HepG2 (cell line): ENCODE results near the gene KIF3A. TPM values are rescaled to one million over a fixed set of nuclear protein-coding genes. Genes with fewer than 3 reads are reported as not detected.

Experiments used
- ERF ChIP-seq: IDR thresholded peaks from 2 replicates; pipeline ENCODE4 v1.6.1; 2018; ENCODE audit warnings: missing biosample characterization, missing genetic modification reagents
- ESRRA ChIP-seq: sonication (generic); formaldehyde crosslinking; IDR thresholded peaks from 2 replicates; pipeline ENCODE4 v1.5.1; 2020; ENCODE audit warnings: mild to moderate bottlenecking, low read depth, missing genetic modification reagents
- NFE2L1 ChIP-seq: sonication (generic); formaldehyde crosslinking; IDR thresholded peaks from 2 replicates; pipeline ENCODE4 v1.4.0; 2020; ENCODE audit warnings: missing genetic modification reagents, mild to moderate bottlenecking, borderline replicate concordance
- NFE2L2 ChIP-seq: fragments of 150-350 bp; IDR thresholded peaks from 2 replicates; pipeline ENCODE4 v1.6.1; 2014; ENCODE audit warnings: low read length
- NR2F1 ChIP-seq, 2 experiments: fragments of 450-650 bp in 1 of 2; formaldehyde crosslinking in 1 of 2; IDR thresholded peaks; 2 replicates each; pipeline versions ENCODE4 v1.5.0 to v1.6.1; 2016 to 2020; ENCODE audit warnings: mild to moderate bottlenecking in 1 of 2, missing compliant biosample characterization in 1 of 2, missing genetic modification reagents in 1 of 2, moderate library complexity in 1 of 2
- PPARG ChIP-seq: conservative IDR thresholded peaks from 2 replicates; pipeline ENCODE4 v1.6.1; 2016; ENCODE audit warnings: missing biosample characterization, missing genetic modification reagents
- RBFOX2 ChIP-seq: fragments of 200-400 bp; formaldehyde crosslinking; IDR thresholded peaks from 2 replicates; pipeline ENCODE4 v1.6.1; 2017; ENCODE audit warnings: low read depth, mild to moderate bottlenecking, low read length
- RXRB ChIP-seq: IDR thresholded peaks from 2 replicates; pipeline ENCODE4 v1.6.1; 2016; ENCODE audit warnings: borderline replicate concordance, missing genetic modification reagents, missing compliant biosample characterization
- SIN3B ChIP-seq: fragments of 150-350 bp; IDR thresholded peaks from 2 replicates; pipeline ENCODE4 v1.6.1; 2014; ENCODE audit warnings: low read length
- SIX1 ChIP-seq: sonication (generic); formaldehyde crosslinking; IDR thresholded peaks from 2 replicates; pipeline ENCODE4 v1.4.0; 2020; ENCODE audit warnings: missing genetic modification reagents, borderline replicate concordance
- ZNF235 ChIP-seq: sonication (generic); formaldehyde crosslinking; IDR thresholded peaks from 2 replicates; pipeline ENCODE4 v1.8.1; 2023; ENCODE audit warnings: mild to moderate bottlenecking, missing genetic modification reagents, borderline replicate concordance
- ZNF367 ChIP-seq: sonication (generic); formaldehyde crosslinking; IDR thresholded peaks from 2 replicates; pipeline ENCODE4 v1.4.0; 2020; ENCODE audit warnings: missing genetic modification reagents, borderline replicate concordance
- ZNF569 ChIP-seq: sonication (generic); formaldehyde crosslinking; IDR thresholded peaks from 2 replicates; pipeline ENCODE4 v1.5.0; 2020; ENCODE audit warnings: mild to moderate bottlenecking, missing genetic modification reagents, moderate library complexity, borderline replicate concordance
- polyA plus RNA-seq, 8 experiments: library from polyadenylated mRNA; depleted of rRNA in 3 of 8; stranded (reverse) in 7 of 8; unstranded in 1 of 8; fragments of >200 nt; fragmentation: Illumina TruSeq in 4 of 8; extraction: Trizol in 4 of 8; gene quantifications; 2 replicates each; pipeline versions ENCODE4 v1.2.1 to v1.2.3, GENCODE V29; 2011 to 2016; ENCODE audit warnings: low read depth in 4 of 8, missing spikeins in 1 of 8, mixed read lengths in 1 of 8; ENCODE audit not compliant: insufficient read depth in 1 of 8
- total RNA-seq, 5 experiments: library from RNA; depleted of rRNA; stranded (reverse); fragments of >200 nt; fragmentation: Illumina TruSeq; extraction: Trizol; gene quantifications; 2 replicates each; pipeline ENCODE4 v1.2.3, GENCODE V29; 2016; ENCODE audit warnings: low read depth in 1 of 5
- TF ChIP-seq, protein P1 (sequence below): sonication (generic); formaldehyde crosslinking; conservative IDR thresholded peaks from 2 replicates; pipeline ENCODE4 v1.4.0; 2020; ENCODE audit warnings: mild to moderate bottlenecking, missing genetic modification reagents, moderate library complexity
- TF ChIP-seq, protein P2 (sequence below): sonication (generic); formaldehyde crosslinking; IDR thresholded peaks from 2 replicates; pipeline ENCODE4 v1.4.0; 2020; ENCODE audit warnings: missing genetic modification reagents
- TF ChIP-seq, protein P3 (sequence below): sonication (generic); IDR thresholded peaks from 2 replicates; pipeline ENCODE4 v1.6.1; 2016; ENCODE audit warnings: low read depth, borderline replicate concordance
- TF ChIP-seq, protein P4 (sequence below): sonication (generic); formaldehyde crosslinking; IDR thresholded peaks from 2 replicates; pipeline ENCODE4 v1.4.0; 2020; ENCODE audit warnings: missing genetic modification reagents, mild to moderate bottlenecking, borderline replicate concordance
- TF ChIP-seq, protein P5 (sequence below): sonication (generic); formaldehyde crosslinking; IDR thresholded peaks from 2 replicates; pipeline ENCODE4 v1.4.0; 2020; ENCODE audit warnings: missing genetic modification reagents, borderline replicate concordance
- TF ChIP-seq, protein P6 (sequence below): IDR thresholded peaks from 2 replicates; pipeline ENCODE4 v1.6.1; 2016; ENCODE audit warnings: missing genetic modification reagents, missing compliant biosample characterization

The KIF3A gene
- total and polyA plus RNA-seq, 2 of the 13 experiments (the other 11 are each of a cell fraction or from before 2014, with no cell fraction given) = 2.3 to 8.4 TPM

DNA sequence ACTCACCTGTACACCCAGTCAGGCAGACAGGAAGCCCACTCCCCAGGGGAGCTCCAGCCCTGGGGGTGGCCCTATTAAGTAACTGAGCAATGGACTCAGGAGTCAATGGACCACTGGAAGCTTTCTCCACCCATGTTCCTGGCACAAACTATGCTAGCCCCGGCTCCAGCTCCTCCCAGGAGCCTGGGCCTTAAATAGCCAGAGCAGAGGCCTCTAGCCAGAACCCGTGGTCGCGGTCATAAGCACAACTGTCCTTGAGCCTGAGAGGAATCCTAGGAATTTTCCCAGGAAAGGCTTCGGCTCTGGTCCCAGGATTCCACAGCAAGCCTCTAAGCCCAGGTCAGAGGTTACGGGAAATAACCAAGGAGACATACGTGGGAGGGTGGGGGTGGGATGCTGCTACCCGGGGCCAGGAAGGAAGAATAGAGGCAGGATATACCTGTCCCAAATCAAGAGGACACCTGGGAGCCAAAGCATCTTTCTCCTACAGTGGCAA, 34.2 kb upstream of the KIF3A start (continued):
- TF ChIP-seq, protein P1, sequence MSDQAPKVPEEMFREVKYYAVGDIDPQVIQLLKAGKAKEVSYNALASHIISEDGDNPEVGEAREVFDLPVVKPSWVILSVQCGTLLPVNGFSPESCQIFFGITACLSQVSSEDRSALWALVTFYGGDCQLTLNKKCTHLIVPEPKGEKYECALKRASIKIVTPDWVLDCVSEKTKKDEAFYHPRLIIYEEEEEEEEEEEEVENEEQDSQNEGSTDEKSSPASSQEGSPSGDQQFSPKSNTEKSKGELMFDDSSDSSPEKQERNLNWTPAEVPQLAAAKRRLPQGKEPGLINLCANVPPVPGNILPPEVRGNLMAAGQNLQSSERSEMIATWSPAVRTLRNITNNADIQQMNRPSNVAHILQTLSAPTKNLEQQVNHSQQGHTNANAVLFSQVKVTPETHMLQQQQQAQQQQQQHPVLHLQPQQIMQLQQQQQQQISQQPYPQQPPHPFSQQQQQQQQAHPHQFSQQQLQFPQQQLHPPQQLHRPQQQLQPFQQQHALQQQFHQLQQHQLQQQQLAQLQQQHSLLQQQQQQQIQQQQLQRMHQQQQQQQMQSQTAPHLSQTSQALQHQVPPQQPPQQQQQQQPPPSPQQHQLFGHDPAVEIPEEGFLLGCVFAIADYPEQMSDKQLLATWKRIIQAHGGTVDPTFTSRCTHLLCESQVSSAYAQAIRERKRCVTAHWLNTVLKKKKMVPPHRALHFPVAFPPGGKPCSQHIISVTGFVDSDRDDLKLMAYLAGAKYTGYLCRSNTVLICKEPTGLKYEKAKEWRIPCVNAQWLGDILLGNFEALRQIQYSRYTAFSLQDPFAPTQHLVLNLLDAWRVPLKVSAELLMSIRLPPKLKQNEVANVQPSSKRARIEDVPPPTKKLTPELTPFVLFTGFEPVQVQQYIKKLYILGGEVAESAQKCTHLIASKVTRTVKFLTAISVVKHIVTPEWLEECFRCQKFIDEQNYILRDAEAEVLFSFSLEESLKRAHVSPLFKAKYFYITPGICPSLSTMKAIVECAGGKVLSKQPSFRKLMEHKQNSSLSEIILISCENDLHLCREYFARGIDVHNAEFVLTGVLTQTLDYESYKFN (CRISPR knock-in tag) = peak; percentile 48; the same call in 1 of the 2 replicates
- TF ChIP-seq RXRB (CRISPR knock-in tag) (0 out of 2 replicates have a peak, but pooled peaks have one; percentile 12), ERF (CRISPR knock-in tag) (0 out of 2 replicates have a peak, but pooled peaks have one; percentile 34), SIN3B (no peak), NFE2L2 (no peak), RBFOX2 (no peak), ZNF367 (CRISPR knock-in tag) (no peak), ESRRA (no peak), ZNF235 (CRISPR knock-in tag) (no peak), SIX1 (no peak), ZNF569 (CRISPR knock-in tag) (no peak), PPARG (CRISPR knock-in tag) (0 out of 2 replicates have a peak, but pooled peaks have one; percentile 19), NR2F1 (CRISPR knock-in tag; IDR thresholded peaks at IDR 0.05) (peak; percentile 28 to 55; a peak in 2 of 4 replicates), NFE2L1 (CRISPR knock-in tag) (no peak)
- TF ChIP-seq, protein P2, sequence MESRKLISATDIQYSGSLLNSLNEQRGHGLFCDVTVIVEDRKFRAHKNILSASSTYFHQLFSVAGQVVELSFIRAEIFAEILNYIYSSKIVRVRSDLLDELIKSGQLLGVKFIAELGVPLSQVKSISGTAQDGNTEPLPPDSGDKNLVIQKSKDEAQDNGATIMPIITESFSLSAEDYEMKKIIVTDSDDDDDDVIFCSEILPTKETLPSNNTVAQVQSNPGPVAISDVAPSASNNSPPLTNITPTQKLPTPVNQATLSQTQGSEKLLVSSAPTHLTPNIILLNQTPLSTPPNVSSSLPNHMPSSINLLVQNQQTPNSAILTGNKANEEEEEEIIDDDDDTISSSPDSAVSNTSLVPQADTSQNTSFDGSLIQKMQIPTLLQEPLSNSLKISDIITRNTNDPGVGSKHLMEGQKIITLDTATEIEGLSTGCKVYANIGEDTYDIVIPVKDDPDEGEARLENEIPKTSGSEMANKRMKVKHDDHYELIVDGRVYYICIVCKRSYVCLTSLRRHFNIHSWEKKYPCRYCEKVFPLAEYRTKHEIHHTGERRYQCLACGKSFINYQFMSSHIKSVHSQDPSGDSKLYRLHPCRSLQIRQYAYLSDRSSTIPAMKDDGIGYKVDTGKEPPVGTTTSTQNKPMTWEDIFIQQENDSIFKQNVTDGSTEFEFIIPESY (CRISPR knock-in tag) = no peak
- TF ChIP-seq, protein P3, sequence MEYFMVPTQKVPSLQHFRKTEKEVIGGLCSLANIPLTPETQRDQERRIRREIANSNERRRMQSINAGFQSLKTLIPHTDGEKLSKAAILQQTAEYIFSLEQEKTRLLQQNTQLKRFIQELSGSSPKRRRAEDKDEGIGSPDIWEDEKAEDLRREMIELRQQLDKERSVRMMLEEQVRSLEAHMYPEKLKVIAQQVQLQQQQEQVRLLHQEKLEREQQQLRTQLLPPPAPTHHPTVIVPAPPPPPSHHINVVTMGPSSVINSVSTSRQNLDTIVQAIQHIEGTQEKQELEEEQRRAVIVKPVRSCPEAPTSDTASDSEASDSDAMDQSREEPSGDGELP = no peak
- TF ChIP-seq, protein P4, sequence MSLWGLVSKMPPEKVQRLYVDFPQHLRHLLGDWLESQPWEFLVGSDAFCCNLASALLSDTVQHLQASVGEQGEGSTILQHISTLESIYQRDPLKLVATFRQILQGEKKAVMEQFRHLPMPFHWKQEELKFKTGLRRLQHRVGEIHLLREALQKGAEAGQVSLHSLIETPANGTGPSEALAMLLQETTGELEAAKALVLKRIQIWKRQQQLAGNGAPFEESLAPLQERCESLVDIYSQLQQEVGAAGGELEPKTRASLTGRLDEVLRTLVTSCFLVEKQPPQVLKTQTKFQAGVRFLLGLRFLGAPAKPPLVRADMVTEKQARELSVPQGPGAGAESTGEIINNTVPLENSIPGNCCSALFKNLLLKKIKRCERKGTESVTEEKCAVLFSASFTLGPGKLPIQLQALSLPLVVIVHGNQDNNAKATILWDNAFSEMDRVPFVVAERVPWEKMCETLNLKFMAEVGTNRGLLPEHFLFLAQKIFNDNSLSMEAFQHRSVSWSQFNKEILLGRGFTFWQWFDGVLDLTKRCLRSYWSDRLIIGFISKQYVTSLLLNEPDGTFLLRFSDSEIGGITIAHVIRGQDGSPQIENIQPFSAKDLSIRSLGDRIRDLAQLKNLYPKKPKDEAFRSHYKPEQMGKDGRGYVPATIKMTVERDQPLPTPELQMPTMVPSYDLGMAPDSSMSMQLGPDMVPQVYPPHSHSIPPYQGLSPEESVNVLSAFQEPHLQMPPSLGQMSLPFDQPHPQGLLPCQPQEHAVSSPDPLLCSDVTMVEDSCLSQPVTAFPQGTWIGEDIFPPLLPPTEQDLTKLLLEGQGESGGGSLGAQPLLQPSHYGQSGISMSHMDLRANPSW (CRISPR knock-in tag) = no peak
- TF ChIP-seq, protein P5, sequence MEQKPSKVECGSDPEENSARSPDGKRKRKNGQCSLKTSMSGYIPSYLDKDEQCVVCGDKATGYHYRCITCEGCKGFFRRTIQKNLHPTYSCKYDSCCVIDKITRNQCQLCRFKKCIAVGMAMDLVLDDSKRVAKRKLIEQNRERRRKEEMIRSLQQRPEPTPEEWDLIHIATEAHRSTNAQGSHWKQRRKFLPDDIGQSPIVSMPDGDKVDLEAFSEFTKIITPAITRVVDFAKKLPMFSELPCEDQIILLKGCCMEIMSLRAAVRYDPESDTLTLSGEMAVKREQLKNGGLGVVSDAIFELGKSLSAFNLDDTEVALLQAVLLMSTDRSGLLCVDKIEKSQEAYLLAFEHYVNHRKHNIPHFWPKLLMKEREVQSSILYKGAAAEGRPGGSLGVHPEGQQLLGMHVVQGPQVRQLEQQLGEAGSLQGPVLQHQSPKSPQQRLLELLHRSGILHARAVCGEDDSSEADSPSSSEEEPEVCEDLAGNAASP (CRISPR knock-in tag) = no peak
- TF ChIP-seq, protein P6, sequence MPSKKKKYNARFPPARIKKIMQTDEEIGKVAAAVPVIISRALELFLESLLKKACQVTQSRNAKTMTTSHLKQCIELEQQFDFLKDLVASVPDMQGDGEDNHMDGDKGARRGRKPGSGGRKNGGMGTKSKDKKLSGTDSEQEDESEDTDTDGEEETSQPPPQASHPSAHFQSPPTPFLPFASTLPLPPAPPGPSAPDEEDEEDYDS (CRISPR knock-in tag) = peak; percentile 73
